ENCODE results near the gene BDNF. TPM values are rescaled to one million over a fixed set of nuclear protein-coding genes. Genes with fewer than 3 reads are reported as not detected.
"Not testable (repeated sequence)": the region's sequence is repeated elsewhere in the genome, so short reads cannot be mapped to it uniquely, and the experiment has no call there.

The BDNF gene
- total and polyA plus RNA-seq, 2 of the 8 experiments (the other 6 are each of a cell fraction or from before 2014, with no cell fraction given) = 2.4 to 5.4 TPM

DNA sequence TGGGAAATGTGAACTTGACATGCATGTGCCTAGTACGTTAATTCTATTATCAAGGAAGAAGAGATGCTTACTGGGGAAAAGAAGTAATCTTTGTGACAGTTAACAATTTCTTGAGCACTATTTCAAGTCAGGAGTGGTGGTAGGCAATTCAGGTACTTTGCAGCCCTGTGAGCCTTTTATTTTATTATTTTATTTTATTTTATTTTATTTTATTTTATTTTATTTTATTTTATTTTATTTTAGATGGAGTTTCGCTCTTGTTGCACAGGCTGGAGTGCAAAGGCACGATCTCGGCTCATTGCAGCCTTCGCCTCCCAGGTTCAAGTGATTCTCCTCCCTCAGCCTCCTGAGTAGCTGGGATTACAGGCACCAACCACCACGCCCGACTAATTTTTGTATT, 31.5 kb upstream of the BDNF start:
- H3K36me3 ChIP-seq (ENCODE audit: control insufficient read depth in 2 of 4, insufficient read depth in 4 of 4, low read length in 3 of 4); H3K9me3 ChIP-seq (ENCODE audit: insufficient read depth in 2 of 2, low read depth in 1 of 2, low read length in 1 of 2); H2AFZ ChIP-seq (ENCODE audit: low read length); H3K27me3 ChIP-seq (replicated peaks in 1 of 4; ENCODE audit: control insufficient read depth in 3 of 4, extremely low read depth in 1 of 4, insufficient read depth in 3 of 4, low read length in 3 of 4); H2BK15ac ChIP-seq (ENCODE audit: low read length); H3K4ac ChIP-seq (replicated peaks; ENCODE audit: insufficient read length, low read depth, low read length); H3K14ac ChIP-seq (ENCODE audit: insufficient read length); H3K56ac ChIP-seq (replicated peaks; ENCODE audit: insufficient read length, low read depth, low read length); H2BK5ac ChIP-seq (ENCODE audit: low read depth, low read length); H3K18ac ChIP-seq (ENCODE audit: extremely low read depth, low read length); H2BK12ac ChIP-seq (ENCODE audit: low read depth, low read length); H2BK120ac ChIP-seq (replicated peaks; ENCODE audit: low read depth, low read length); H4K91ac ChIP-seq (replicated peaks; ENCODE audit: insufficient read length, low read length); H4K5ac ChIP-seq (ENCODE audit: insufficient read length, low read depth, low read length); H3K79me1 ChIP-seq (ENCODE audit: low read depth, low read length); H3K79me2 ChIP-seq (ENCODE audit: control insufficient read depth in 1 of 2, insufficient read depth in 2 of 2, low read length in 2 of 2); H3K9ac ChIP-seq (replicated peaks in 1 of 4; ENCODE audit: extremely low read depth in 1 of 4, low read depth in 3 of 4, low read length in 3 of 4); H3K23ac ChIP-seq (ENCODE audit: insufficient read length); H4K20me1 ChIP-seq (replicated peaks in 1 of 2; ENCODE audit: control insufficient read depth in 1 of 2, insufficient read depth in 2 of 2, low read length in 2 of 2); H3K4me1 ChIP-seq (replicated peaks in 1 of 4; ENCODE audit: control insufficient read depth in 3 of 4, insufficient read depth in 4 of 4, low read length in 3 of 4); H3K4me2 ChIP-seq (ENCODE audit: insufficient read depth in 1 of 2, low read depth in 2 of 2, low read length in 2 of 2); H3K23me2 ChIP-seq (ENCODE audit: low read depth, low read length); H3K4me3 ChIP-seq (ENCODE audit: extremely low read depth in 1 of 4, insufficient read depth in 2 of 4, low read depth in 3 of 4, low read length in 4 of 4); H2AK5ac ChIP-seq (ENCODE audit: low read depth, low read length); H2BK20ac ChIP-seq (ENCODE audit: low read length); FAIRE-seq; H3K27ac ChIP-seq (ENCODE audit: low read depth, low read length); DNase-seq (ENCODE audit: low read depth in 1 of 2, low spot score in 2 of 2); H4K8ac ChIP-seq (ENCODE audit: extremely low read depth, insufficient read depth, low read length): not testable (repeated sequence)
- ChIA-PET CTCF (ENCODE audit: partially characterized antibody) (interaction anchor here (1.0 kb wide), 1 partner anchor 26 kb away, joined by 3 read pairs; no protein-coding TSS in a partner anchor), POLR2A (ENCODE audit: partially characterized antibody) (interaction anchor here (1.2 kb wide), 1 partner anchor 15 kb away, joined by 5 read pairs; no protein-coding TSS in a partner anchor)
- 91% methylated on average over 7 of the region's 7 CpGs; no CpG with 5 or more reads in 1 of the 2 experiments for WGBS, 2 experiments (ENCODE audit: extremely low coverage in 1 of 2, insufficient coverage in 1 of 2, insufficient read length in 1 of 2, insufficient replicate concordance in 2 of 2, low coverage in 1 of 2, low lambda C conversion rate in 2 of 2, missing lambda C conversion rate in 1 of 2)
